Small intestine (tissue), 7 donors: ENCODE results near the gene TLR6. TPM values are rescaled to one million over a fixed set of nuclear protein-coding genes. Genes with fewer than 3 reads are reported as not detected.
"Not testable (repeated sequence)": the region's sequence is repeated elsewhere in the genome, so short reads cannot be mapped to it uniquely, and the experiment has no call there.

Experiments used
- DNase-seq, 2 donors: peaks; one replicate each; pipeline versions ENCODE4 v3.0.0 to v3.0.0-alpha.2; 2013
- FAIRE-seq: peaks from 2 replicates; lab custom pipeline; 2012; peaks lifted over from hg19 to GRCh38; lab: Jason Lieb, UNC
- H3K27ac ChIP-seq, 3 donors: one replicate each; pipeline ENCODE4 v1.5.1; 2013; ENCODE audit warnings: low read length in 2 of 3, mild to moderate bottlenecking in 2 of 3, control low read depth in 1 of 3, inconsistent platforms in 1 of 3, low read depth in 1 of 3, moderate library complexity in 1 of 3
- H3K27me3 ChIP-seq, 3 donors: one replicate each; pipeline ENCODE4 v1.6.1; 2013; ENCODE audit warnings: low read length in 3 of 3, inconsistent platforms in 1 of 3; ENCODE audit not compliant: control insufficient read depth in 3 of 3, insufficient read depth in 3 of 3
- H3K36me3 ChIP-seq, 3 donors: one replicate each; pipeline ENCODE4 v1.6.1; 2013; ENCODE audit warnings: low read length in 3 of 3, inconsistent platforms in 1 of 3, low read depth in 1 of 3, mild to moderate bottlenecking in 1 of 3, moderate library complexity in 1 of 3; ENCODE audit not compliant: control insufficient read depth in 3 of 3, insufficient read depth in 2 of 3
- H3K4me1 ChIP-seq, 3 donors: one replicate each; pipeline ENCODE4 v1.6.1; 2013; ENCODE audit warnings: low read length in 2 of 3, inconsistent platforms in 1 of 3, low read depth in 1 of 3, mild to moderate bottlenecking in 1 of 3, moderate library complexity in 1 of 3; ENCODE audit not compliant: control insufficient read depth in 3 of 3, insufficient read depth in 2 of 3
- H3K4me3 ChIP-seq, 3 donors: one replicate each; pipeline ENCODE4 v1.5.1; 2013; ENCODE audit warnings: low read length in 3 of 3, control low read depth in 1 of 3, inconsistent platforms in 1 of 3, low read depth in 1 of 3, mild to moderate bottlenecking in 1 of 3, moderate library complexity in 1 of 3
- H3K9me3 ChIP-seq, 2 donors: one replicate each; pipeline ENCODE4 v1.6.1; 2013; ENCODE audit warnings: low read depth in 1 of 2, low read length in 1 of 2; ENCODE audit not compliant: control insufficient read depth in 2 of 2, insufficient read depth in 1 of 2
- WGBS, 3 donors: extraction: QIAGEN DNeasy Blood & Tissue Kit; methylation state at CpG; one replicate each; pipeline ENCODE4 v1.1.7; 2013; 5-methylcytosine and 5-hydroxymethylcytosine counted together
- polyA plus RNA-seq, 4 donors: library from polyadenylated mRNA; stranded (reverse) in 3 of 4; unstranded in 1 of 4; fragments of 200-250 nt in 3 of 4; fragments of 120-200 nt in 1 of 4; gene quantifications; one replicate each; pipeline versions ENCODE4 v1.2.1 to v1.2.3, GENCODE V29; 2013
- donor health status: healthy with polysubstance abuse.
- donor health status: control.
- donor health status: control.
- donor health status: Bipolar disorder and iron deficiency.
- donor health status: healthy.

Gene TLR6
- polyA plus RNA-seq, 4 donors = under 0.01 to 1.3 (median 0.37) TPM

DNA sequence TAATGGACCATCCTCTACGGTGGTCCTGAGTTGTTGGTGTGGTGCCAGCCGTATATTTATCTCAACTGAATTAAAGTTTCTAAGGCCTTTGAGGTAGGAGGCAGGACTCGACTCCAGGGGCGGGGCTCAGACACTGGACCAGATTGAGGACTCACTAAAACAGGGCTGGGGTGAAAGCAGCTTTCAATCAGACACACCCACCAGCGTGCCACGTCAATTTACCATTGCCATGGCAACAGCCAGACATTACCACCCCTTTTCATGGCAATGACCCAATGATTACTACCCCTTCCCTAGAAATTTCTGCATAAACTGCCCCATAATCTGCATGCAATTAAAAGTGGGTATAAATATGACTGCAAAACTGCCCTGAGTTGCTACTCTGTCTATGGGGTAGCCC is 45.3 kb downstream of the TLR6 start:
- no peaks in the 10 kb centered on the region for H3K27me3 ChIP-seq
- H3K4me3 ChIP-seq = no peak overlapping the region
- no peak overlapping the region for H3K27ac ChIP-seq
- WGBS, 3 donors = 80 to 86% (median 84%) methylated on average over 6 of the region's 6 CpGs
- no peaks in the 10 kb centered on the region for H3K4me1 ChIP-seq
- DNase-seq (no peak), FAIRE-seq (no peak)
- no peaks in the 10 kb centered on the region for H3K36me3 ChIP-seq
- peaks cover 0 to 14% of the 10 kb centered on the region in 2 donors for H3K9me3 ChIP-seq

DNA sequence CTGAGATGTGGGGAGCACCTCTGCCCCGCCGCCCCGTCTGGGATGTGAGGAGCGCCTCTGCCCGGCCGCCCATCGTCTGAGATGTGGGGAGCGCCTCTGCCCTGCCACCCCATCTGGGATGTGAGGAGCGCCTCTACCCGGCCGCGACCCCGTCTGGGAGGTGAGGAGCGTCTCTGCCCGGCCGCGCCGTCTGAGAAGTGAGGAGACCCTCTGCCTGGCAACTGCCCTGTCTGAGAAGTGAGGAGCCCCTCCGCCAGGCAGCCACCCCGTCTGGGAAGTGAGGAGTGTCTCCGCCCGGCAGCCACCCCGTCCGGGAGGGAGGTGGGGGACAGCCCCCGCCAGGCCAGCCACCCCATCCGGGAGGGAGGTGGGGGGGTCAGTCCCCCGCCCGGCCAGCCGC is 49.2 kb downstream of the TLR6 start:
- WGBS, 3 donors = 96 to 100% (median 98%) methylated on average over 8 to 29 of the region's 29 CpGs
- H3K36me3 ChIP-seq, FAIRE-seq, H3K9me3 ChIP-seq, H3K27me3 ChIP-seq, DNase-seq, H3K27ac ChIP-seq, H3K4me3 ChIP-seq, H3K4me1 ChIP-seq: not testable (repeated sequence)

DNA sequence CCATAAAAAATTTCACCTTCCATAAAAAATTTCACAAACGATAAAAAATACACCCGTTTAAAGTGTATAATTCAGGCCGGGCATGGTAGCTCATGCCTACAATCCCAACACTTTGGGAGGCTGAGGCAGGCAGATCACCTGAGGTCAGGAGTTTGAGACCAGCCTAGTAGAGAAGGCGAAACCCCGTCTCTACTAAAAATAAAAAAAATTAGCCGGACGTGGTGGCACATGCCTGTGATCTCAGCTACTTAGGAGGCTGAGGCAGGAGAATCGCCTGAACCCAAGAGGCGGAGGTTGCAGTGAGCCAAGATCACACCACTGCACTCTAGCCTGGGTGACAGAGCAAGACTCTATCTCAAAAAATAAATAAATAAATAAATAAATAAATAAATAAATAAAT is 50.4 kb downstream of the TLR6 start:
- H3K9me3 ChIP-seq = peaks cover 0 to 12% of the 10 kb centered on the region in 2 donors
- not testable (repeated sequence) for FAIRE-seq, H3K4me1 ChIP-seq, H3K27me3 ChIP-seq, DNase-seq, H3K4me3 ChIP-seq, H3K36me3 ChIP-seq, H3K27ac ChIP-seq
- WGBS, 3 donors = 82 to 93% (median 90%) methylated on average over 9 of the region's 9 CpGs

DNA sequence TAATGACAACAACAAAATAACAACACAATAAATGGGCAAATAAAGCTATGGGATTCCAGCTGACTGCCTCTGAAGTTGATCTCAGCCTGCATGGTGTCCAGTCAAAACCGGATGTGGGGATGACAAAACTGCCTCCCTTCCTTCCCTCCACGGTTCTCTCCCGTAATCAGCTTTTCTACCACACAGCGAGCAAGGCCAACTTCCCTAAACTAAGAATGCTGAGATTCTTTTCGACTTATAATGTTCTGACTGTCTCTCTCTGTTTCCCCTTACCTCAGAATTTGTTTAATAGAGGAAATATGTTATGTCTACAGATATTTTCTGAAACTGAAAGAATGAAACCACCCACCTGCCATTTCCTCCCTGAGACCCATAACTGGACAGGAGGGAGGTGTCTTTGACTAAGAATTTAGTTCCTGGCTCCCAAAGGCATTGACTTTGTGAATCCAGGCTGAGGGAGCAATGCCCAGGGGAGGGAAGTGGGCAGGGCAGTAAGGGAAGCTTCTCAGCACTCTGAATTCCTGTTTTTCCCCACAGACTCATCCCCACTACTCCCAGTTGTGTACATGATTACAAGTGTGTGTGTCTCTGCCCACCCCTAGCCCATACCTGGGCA is 51.0 kb downstream of the TLR6 start:
- peaks cover 0 to 1% (median 0%) of the 10 kb centered on the region in 3 donors for H3K36me3 ChIP-seq
- WGBS, 3 donors = 47 to 84% (median 48%) methylated on average over 5 of the region's 5 CpGs
- peaks cover 0 to 12% of the 10 kb centered on the region in 2 donors for H3K9me3 ChIP-seq
- no peak for FAIRE-seq
- peak in 1 of 2 donors; percentile 9 for DNase-seq
- no peaks in the 10 kb centered on the region for H3K27me3 ChIP-seq
- H3K27ac ChIP-seq = peak overlapping the region in 1 of 3 donors; percentile 57
- no peak overlapping the region for H3K4me3 ChIP-seq
- peaks cover 0 to 10% (median 0%) of the 10 kb centered on the region in 3 donors for H3K4me1 ChIP-seq

DNA sequence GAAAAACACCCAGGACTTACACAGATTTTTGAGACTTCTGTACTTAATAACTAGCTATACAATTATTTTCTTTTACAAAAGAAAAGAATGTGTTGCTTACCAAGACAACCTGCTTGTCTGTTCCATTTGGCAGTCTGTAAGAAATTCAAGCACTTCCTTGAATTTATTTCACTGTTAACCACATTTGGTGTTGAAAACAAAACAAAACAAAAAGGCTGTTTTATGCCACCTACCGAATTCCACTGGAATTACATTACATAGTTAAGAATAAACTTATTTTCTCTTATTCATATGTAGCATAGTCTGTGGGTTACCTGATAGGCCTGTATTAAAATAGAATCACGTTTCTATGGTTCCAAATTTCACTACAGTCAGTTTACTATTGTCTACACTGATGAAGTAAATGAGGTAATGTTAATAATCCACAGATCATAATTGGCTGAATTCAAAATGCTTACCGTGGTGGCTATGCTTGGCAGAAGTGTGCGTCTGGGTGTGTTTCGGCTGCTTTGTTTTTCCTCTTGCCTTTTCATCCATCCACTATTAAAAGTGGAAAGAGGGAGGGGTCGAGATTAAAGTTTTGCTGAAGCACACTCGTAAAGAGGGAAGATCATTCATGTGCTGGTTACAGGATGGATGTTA is 51.8 kb downstream of the TLR6 start, which contains the start of gene TLR1:
Gene TLR1 (minus strand): TSS at position 138 of the 642 bp plus-strand sequence. CDS start 5,960 bp downstream, outside the sequence.
- Histone ChIP-seq H3K9me3 (peaks cover 0 to 12% of the 10 kb centered on the region in 2 donors), H3K27ac (peak within 1 kb of the TSS; percentile 55 to 85 (median 61)), H3K36me3 (peaks cover 0 to 5% (median 0%) of the 10 kb centered on the region in 3 donors), H3K4me3 (peak within 1 kb of the TSS; percentile 19 to 41 (median 36)), H3K4me1 (peaks cover 0 to 10% (median 0%) of the 10 kb centered on the region in 3 donors), H3K27me3 (no peaks in the 10 kb centered on the region)
- 37 to 43% (median 40%) methylated on average over 7 of the region's 7 CpGs for WGBS, 3 donors
- FAIRE-seq = peak; percentile 84
- peak; percentile 54 to 71 for DNase-seq

DNA sequence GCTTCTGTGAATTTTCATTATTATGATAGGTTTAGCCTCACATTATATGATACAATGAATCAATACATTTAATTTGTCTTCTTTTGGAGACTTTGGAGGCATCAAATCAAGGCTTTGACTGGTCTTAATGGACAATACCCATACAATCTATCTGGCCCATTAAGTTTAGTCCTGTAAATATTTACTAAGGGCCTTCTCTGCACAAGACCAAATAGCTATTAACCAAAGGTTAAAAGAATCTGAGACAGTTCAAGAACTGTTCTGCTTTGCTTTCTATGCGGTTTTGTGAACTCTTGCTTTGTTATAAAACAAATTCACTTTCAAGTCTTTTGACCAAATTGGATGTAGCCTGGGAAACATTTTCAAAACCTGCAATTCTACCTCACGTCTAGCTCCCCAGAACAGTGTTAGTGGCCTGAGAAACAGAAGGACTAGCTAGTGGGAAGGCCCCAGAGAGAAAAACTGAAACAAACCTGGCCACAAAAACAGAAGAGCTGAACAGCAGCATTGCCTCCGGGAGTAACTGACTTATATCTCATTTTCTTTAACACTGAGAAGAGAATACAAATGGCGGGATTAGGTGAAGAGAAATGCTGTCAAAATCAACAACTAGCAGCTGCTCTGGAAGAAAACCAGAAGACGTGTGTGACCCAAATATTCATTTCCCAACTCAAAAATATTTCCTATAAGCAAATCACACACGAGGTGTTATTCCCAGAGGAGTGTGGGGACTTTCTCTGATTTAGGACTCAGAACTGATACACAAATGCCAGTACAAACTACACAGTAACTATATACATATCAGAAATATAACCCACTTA is 52.6 kb downstream of the TLR6 start:
- no peaks in the 10 kb centered on the region for H3K27me3 ChIP-seq
- DNase-seq (peak; percentile 16 to 31), FAIRE-seq (no peak)
- peaks cover 0 to 12% of the 10 kb centered on the region in 2 donors for H3K9me3 ChIP-seq
- H3K27ac ChIP-seq = peak overlapping the region; percentile 55 to 83 (median 61)
- 6 to 22% (median 6%) methylated on average over 6 of the region's 6 CpGs for WGBS, 3 donors
- peaks cover 0 to 5% (median 2%) of the 10 kb centered on the region in 3 donors for H3K36me3 ChIP-seq
- H3K4me1 ChIP-seq = peaks cover 0 to 10% (median 0%) of the 10 kb centered on the region in 3 donors
- peak overlapping the region; percentile 19 to 41 (median 36) for H3K4me3 ChIP-seq

DNA sequence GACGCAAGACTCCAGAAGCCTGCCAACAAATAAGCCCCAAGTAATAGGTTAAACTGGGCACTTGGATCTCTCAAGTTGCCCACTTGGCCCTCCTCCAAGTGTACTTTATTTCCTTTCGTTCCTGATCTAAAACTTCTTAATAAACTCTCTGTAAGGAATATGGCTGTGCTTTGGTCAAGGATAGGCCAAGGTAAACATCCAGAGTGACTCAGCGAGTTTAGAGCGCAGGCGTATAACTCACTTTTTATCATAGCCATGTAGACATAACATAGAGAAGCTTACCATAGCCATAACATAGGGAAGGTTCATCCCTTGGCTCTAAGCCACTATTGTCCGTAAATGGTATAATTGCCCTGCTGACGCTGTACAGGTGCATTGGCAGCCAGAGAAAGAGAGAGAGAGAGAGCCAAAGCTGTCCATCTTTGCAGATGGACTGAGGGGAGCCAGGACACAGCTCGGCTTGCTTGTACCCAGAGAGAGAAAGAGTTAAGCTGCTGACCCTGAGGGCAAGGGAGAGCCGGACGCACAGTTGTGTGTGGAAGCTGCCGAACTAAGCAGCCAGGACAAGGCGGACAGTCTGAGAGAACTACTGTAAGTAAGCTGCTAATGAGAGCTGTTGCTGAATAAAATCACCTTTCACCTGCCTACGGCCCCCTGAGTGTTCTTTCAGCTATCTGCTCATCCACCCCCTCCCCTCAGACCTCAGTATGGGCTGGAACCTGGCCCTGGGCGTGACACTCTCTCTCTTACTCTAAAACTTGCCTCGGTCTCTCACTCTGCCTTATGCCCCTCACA is 53.9 kb downstream of the TLR6 start:
- peaks cover 0 to 12% of the 10 kb centered on the region in 2 donors for H3K9me3 ChIP-seq
- H3K4me1 ChIP-seq = peaks cover 0 to 10% (median 0%) of the 10 kb centered on the region in 3 donors
- H3K27me3 ChIP-seq = no peaks in the 10 kb centered on the region
- no peak for FAIRE-seq
- peaks cover 0 to 5% (median 2%) of the 10 kb centered on the region in 3 donors for H3K36me3 ChIP-seq
- DNase-seq = no peak
- 92 to 98% (median 94%) methylated on average over 15 of the region's 15 CpGs for whole genome bisulfite sequencing, 3 donors
- H3K27ac ChIP-seq = no peak overlapping the region
- H3K4me3 ChIP-seq = no peak overlapping the region
